C4-2B (cell line): ENCODE data around the gene DNAJB1.

ENCODE experiments used
- ZFX ChIP-seq: fragments of 450-650 bp; IDR thresholded peaks from 2 replicates; pipeline ENCODE4 v1.6.1; 2017
- TF ChIP-seq, protein P1 (sequence below): fragments of 450-650 bp; conservative IDR thresholded peaks from 2 replicates; pipeline ENCODE4 v1.5.1; 2017; ENCODE audit warnings: mild to moderate bottlenecking

GRCh38 chr19:14496834-14497227, 21.4 kb downstream of the DNAJB1 start:
- TF ChIP-seq, protein P1, sequence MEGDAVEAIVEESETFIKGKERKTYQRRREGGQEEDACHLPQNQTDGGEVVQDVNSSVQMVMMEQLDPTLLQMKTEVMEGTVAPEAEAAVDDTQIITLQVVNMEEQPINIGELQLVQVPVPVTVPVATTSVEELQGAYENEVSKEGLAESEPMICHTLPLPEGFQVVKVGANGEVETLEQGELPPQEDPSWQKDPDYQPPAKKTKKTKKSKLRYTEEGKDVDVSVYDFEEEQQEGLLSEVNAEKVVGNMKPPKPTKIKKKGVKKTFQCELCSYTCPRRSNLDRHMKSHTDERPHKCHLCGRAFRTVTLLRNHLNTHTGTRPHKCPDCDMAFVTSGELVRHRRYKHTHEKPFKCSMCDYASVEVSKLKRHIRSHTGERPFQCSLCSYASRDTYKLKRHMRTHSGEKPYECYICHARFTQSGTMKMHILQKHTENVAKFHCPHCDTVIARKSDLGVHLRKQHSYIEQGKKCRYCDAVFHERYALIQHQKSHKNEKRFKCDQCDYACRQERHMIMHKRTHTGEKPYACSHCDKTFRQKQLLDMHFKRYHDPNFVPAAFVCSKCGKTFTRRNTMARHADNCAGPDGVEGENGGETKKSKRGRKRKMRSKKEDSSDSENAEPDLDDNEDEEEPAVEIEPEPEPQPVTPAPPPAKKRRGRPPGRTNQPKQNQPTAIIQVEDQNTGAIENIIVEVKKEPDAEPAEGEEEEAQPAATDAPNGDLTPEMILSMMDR: no peak
- TF ChIP-seq ZFX: no peak
